Osteocyte (in vitro differentiated cells): ENCODE results near the gene MAP4K3. TPM values are rescaled to one million over a fixed set of nuclear protein-coding genes. Genes with fewer than 3 reads are reported as not detected.

Experiments used
- DNase-seq: peaks from one replicate; pipeline ENCODE4 v3.0.0; 2021; ENCODE audit warnings: mixed read lengths; ENCODE audit not compliant: unreplicated experiment; ENCODE audit errors: extremely low spot score
- H3K27ac Mint-ChIP-seq: one replicate; pipeline ENCODE4 v1.8.0; 2021; ENCODE audit warnings: mild to moderate bottlenecking, mixed read lengths; ENCODE audit not compliant: unreplicated experiment
- H3K27me3 Mint-ChIP-seq: one replicate; pipeline ENCODE4 v1.8.0; 2021; ENCODE audit warnings: mixed read lengths; ENCODE audit not compliant: unreplicated experiment
- H3K36me3 Mint-ChIP-seq: one replicate; pipeline ENCODE4 v1.8.0; 2021; ENCODE audit warnings: mixed read lengths; ENCODE audit not compliant: unreplicated experiment
- H3K4me1 Mint-ChIP-seq: one replicate; pipeline ENCODE4 v1.8.0; 2021; ENCODE audit warnings: mixed read lengths; ENCODE audit not compliant: unreplicated experiment
- H3K4me3 Mint-ChIP-seq: one replicate; pipeline ENCODE4 v1.8.0; 2021; ENCODE audit warnings: mild to moderate bottlenecking, moderate library complexity, mixed read lengths; ENCODE audit not compliant: unreplicated experiment
- H3K9me3 Mint-ChIP-seq: one replicate; pipeline ENCODE4 v1.8.0; 2021; ENCODE audit warnings: mixed read lengths; ENCODE audit not compliant: unreplicated experiment
- CTCF ChIP-seq: fragments of 200-600 bp; sonication (generic); IDR thresholded peaks from 2 replicates; pipeline ENCODE4 v1.5.0; 2021; ENCODE audit warnings: antibody characterized with exemption, mild to moderate bottlenecking, moderate library complexity
- total RNA-seq: library from RNA; stranded (reverse); gene quantifications from 2 replicates; pipeline ENCODE4 v1.2.1, GENCODE V29; 2021

The MAP4K3 gene
- total RNA-seq, 1 donor from 2014 or later: 35.0 TPM

DNA sequence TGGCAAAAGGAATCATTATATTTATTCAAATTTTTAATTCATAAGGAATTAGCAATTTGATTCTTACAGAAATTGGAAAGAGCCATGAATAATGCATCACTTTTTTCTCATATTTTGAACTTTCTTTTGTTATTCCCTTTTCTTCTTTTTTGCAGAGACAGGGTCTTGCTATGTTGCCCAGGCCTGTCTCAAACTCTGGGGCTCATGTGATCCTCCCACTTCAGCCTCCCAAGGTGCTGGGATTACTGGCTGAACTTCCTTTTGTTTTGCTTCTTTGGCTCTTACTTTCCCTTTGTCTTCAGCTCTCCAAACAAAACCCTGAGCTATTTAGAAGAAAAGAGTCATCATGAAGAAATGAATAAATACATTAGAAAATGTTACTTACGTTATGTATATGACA lies 224.1 kb downstream of the MAP4K3 start:
- no peak for DNase-seq
- H3K4me1 Mint-ChIP-seq: no peaks in the 10 kb centered on the region
- H3K9me3 Mint-ChIP-seq: no peaks in the 10 kb centered on the region
- H3K27ac Mint-ChIP-seq: no peak overlapping the region
- no peaks in the 10 kb centered on the region for H3K27me3 Mint-ChIP-seq
- no peak overlapping the region for H3K4me3 Mint-ChIP-seq
- H3K36me3 Mint-ChIP-seq: no peaks in the 10 kb centered on the region
- TF ChIP-seq CTCF: no peak

DNA sequence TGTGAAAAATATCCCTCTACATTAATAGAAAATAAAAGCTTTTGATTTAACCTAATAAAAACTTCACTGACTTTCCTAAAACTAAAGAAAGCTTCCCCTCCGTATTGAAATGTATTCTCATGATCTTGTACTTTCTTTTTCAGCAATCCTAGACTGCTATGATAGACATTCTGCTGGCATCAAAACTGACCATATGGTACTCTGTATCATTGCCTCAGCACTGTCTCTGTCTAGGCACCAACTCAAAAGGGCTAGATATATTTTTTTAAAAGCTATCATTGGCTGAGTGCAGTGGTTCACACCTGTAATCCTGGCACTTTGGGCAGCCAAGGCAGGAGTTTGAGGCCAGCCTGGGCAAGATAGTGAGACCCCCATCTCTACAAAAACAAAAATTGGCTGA lies 226.2 kb downstream of the MAP4K3 start:
- no peak overlapping the region for H3K27ac Mint-ChIP-seq
- no peak overlapping the region for H3K4me3 Mint-ChIP-seq
- H3K9me3 Mint-ChIP-seq: no peaks in the 10 kb centered on the region
- no peak for DNase-seq
- H3K4me1 Mint-ChIP-seq: no peaks in the 10 kb centered on the region
- H3K27me3 Mint-ChIP-seq: no peaks in the 10 kb centered on the region
- TF ChIP-seq CTCF: no peak
- no peaks in the 10 kb centered on the region for H3K36me3 Mint-ChIP-seq

DNA sequence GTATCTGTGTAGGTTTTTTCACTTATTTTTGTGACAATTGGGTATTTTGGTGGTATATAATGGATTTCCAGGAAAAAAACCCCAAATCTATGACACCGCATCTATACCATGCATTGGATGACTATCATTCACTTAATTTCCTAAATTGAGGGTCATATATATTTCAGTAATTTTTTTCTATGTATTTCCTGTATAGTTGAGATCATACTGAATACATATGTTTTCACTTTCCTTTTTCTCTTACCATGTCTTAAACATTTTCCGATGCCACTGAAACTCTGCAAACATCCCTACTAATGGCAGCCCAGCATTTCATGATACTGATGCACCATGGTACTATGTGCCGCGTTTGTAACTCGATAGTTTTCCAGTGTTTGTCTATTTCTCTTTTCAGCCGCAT lies 233.7 kb downstream of the MAP4K3 start:
- Mint-ChIP-seq H3K4me3 (no peak overlapping the region), H3K27me3 (peaks cover 10% of the 10 kb centered on the region), H3K4me1 (peaks cover 5% of the 10 kb centered on the region), H3K9me3 (peaks cover 24% of the 10 kb centered on the region), H3K36me3 (no peaks in the 10 kb centered on the region), H3K27ac (no peak overlapping the region)
- DNase-seq: no peak
- no peak for TF ChIP-seq CTCF

DNA sequence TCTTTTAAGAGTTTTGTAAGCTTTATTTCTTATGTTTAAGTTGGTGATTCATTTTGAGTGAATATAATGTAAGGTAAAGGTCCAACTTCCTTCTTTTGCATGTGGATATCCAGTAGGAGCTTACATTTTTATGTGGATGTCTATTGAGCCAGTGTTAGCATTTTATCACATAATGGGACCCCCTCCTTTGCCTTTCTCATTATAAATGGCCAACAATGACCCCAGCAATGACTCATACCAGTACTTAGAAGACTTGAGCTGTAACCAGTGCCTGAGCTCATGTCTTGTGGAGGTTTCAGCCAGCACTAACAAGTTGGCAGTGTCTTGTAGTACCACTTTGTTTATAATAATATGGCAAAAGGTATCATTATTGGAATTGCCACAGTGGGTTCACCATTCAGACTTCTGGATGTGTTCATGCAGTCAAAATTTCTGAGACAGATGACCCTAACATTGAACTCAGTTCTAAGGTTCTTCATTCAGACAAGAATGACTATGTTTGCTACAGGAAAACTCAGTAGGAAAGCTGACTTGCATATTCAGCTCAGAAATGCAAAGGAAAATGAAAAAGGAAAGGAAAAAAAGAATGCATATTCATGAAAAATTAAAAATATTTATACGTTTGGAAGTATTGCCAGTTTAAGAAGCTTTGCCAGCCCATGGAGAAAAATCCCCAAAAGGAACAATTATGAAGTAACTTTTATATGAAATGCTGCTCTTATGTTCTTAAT lies 234.3 kb downstream of the MAP4K3 start:
- H3K27ac Mint-ChIP-seq: no peak overlapping the region
- no peak overlapping the region for H3K4me3 Mint-ChIP-seq
- DNase-seq: no peak
- TF ChIP-seq CTCF: no peak
- H3K9me3 Mint-ChIP-seq: peaks cover 24% of the 10 kb centered on the region
- peaks cover 5% of the 10 kb centered on the region for H3K4me1 Mint-ChIP-seq
- H3K36me3 Mint-ChIP-seq: no peaks in the 10 kb centered on the region
- peaks cover 10% of the 10 kb centered on the region for H3K27me3 Mint-ChIP-seq

Other genes starting within 250 kb of the MAP4K3 start
- gene CDKL4, start 193.3 kb downstream of the MAP4K3 start, total RNA-seq: 0.37 and 0.83 TPM in 2 replicates
- 0.71 and 1.6 TPM in 2 replicates for gene TMEM178A, start 228.6 kb upstream of the MAP4K3 start, total RNA-seq